Endometrial microvascular endothelial cells (primary cell): ENCODE results near the gene UBL4B. TPM values are rescaled to one million over a fixed set of nuclear protein-coding genes. Genes with fewer than 3 reads are reported as not detected.

ENCODE experiments used
- in situ Hi-C: cut with HindIII; loops from 2 replicates; pipeline ENCODE4 v1.10.0; 2017; ENCODE audit warnings: low sequenced_read_pairs, low pct_unique_long_range_greater_than_20kb; ENCODE audit errors: inconsistent ontology term
- total RNA-seq: library from RNA; depleted of rRNA; stranded (reverse); fragments of >200 nt; gene quantifications from one replicate; pipeline ENCODE4 v1.2.3, GENCODE V29; 2015; ENCODE audit errors: inconsistent ontology term

UBL4B gene
- total RNA-seq, 1 donor from 2014 or later, result not detected

- in situ Hi-C loops, result no loop called here
Measured at GRCh38 chr1:110083866-110084226, 28.4 kb upstream of the UBL4B start.

- in situ Hi-C loops, result no loop called here
Measured at GRCh38 chr1:110084227-110085078, 27.8 kb upstream of the UBL4B start.

- in situ Hi-C loops, result no loop called here
Measured at GRCh38 chr1:110085671-110086070, 26.6 kb upstream of the UBL4B start.

DNA sequence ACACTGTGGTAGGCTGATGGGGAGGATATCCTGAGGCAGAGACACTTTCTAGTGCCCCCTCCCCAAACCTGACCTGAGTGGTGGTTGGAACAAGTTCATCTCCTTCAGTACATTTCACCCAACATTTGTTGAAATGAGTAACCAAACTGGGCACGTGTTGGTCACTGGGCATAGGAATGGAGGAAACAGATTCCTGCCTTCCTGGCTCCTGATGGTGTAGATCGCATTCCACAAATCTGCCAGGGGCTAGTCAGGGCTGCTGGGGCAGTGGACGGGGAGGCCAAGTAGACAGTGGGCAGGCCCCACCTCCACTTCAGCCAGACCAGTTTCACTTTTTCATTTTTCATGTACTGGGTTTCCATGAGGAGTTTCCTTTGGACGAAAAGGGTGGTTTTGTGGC is 25.3 kb upstream of the UBL4B start:
- in situ Hi-C loops, result no loop called here

- in situ Hi-C loops, result no loop called here
Measured at GRCh38 chr1:110087812-110088738, 24.2 kb upstream of the UBL4B start.

DNA sequence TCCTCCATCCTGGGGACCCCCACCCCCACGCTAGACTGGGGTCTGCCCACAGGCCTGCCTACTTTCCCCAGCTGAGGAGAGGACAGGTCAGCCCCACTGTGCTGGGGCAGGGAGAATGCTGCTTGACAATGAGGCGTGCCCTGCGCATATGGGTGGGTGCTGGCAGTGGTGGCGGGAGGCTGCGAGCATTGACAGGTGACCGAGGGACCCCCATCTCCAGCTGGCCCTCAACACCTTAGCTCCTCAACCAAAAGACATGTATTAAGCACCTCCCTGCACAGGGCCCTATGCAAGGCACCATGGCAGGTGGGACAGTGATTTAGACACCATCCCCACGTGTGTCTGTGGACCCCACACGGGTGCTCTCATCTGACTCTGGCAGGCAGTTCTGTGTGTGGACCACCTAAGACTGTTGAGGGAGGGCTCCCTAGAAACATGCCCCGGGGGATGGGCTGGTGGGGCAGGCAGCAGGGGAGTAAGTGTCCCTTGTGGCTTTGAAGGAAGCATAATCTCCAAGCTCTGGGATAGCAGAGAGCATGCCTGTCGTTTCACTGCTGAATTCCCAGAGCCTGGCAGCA is 23.4 kb upstream of the UBL4B start:
- in situ Hi-C loops, result no loop called here

DNA sequence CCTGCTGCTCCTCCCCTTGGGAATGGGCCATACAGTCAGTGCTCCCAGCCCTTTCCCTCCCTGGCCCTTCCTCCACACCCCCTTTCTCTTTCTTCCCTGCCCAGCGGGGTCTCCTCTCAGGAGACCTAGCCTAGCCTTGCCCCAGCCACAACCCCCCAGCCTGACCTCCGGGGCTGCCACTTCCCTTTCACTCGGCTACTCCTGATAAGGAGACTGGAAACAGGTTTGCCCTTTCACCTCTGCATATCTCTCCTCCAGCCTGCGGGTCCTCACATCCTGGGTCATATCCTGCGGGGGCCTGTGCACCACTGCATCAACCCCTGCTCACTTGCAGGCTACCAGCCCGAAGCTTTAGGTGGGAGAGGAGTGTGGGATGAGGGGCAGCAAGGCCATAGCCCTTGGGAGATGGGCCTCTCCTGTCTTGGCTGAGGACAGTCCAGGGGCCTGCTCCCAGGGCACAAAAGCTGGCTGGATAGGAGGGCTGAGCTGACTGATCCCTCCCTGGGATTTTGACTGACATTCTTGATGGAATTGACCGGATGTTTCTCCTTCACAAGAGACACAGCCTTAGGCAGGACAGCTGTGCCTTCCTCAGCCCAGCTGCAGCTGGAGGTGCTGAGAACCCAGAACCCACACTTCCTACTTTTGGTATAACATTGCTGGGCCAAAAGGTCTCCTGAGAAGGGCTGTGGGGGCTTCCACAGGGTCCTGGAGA is 22.5 kb upstream of the UBL4B start:
- in situ Hi-C loops, result no loop called here

GRCh38 chr1:110091381-110091780 is 20.9 kb upstream of the UBL4B start:
- in situ Hi-C loops, result no loop called here

GRCh38 chr1:110091791-110092190 is 20.5 kb upstream of the UBL4B start:
- in situ Hi-C loops, result no loop called here

GRCh38 chr1:110092991-110093390 is 19.3 kb upstream of the UBL4B start:
- in situ Hi-C loops, result no loop called here

DNA sequence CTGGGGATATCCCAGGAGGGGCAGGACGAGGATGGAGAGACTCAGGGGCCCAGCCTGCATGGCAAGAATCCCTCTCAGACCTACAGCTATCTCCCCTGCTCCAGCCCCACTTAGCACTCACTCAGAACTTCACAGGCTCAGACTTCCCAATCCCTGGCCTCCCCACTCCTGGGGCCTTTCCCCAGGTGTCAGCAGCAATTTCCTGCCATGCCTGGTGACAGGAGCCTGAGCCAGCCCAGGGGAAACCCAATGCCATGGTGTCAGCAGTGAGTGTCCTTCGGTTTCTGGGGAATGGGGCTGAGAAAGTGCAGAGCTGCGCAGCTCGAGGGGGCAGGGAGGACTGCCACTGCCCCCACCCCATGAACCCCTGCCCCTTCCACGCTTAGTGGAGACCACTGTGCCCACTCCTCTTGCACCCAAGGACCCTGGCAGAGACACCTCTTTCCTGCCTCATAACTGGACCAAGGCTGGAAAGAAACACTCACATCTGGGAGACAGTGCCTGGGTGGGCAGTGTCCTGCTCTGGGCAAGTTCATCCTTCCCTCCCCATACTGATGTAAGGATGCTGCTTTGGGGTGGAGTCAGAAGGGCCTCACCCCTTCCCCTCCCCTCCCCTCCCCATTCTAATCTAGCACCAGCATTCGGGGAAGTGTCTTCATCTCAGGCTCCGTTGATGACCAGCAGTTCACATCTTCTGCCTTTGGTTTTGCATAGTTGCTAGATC is 17.1 kb upstream of the UBL4B start:
- in situ Hi-C loops, result no loop called here

GRCh38 chr1:110097507-110098221 is 14.6 kb upstream of the UBL4B start:
- in situ Hi-C loops, result no loop called here

DNA sequence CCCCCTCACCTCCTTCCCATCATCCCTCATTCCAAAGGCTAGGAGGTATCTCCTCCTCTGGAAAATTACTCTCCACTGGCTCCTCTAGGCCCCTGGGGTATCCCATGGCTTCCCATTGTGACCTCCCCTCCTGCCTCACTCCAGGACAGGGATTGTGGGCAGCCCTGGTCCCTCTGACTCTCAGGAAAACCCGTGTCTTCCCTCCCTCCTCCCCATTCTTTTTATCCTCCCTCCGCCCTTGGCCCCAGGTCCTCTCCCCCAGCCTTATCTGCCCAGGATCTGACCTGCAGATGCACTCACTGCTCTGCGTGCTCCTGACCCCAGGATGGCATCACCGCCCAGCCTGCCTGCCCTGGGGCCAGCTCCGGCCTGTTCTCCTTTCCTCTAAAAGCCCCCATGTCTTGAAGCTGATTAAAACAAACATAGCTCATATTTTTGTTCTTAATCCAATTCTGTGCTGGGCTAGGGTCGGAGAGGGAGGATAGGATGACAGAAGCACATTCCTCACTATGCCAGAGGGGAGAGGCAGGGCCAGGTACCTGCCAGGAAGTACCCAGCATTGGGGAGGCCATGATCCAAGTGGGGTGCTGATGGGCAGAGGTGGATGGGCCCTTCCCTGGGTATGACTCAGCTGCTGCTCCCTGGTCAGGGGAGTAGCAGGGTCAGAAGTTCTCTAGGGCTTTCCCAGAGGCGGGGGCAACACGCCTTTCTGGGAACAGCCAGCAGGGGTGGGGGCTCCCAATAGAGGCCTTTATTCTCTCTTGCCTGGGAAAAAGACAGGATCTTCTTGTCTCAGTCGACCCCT is 13.8 kb upstream of the UBL4B start:
- in situ Hi-C loops, result no loop called here

DNA sequence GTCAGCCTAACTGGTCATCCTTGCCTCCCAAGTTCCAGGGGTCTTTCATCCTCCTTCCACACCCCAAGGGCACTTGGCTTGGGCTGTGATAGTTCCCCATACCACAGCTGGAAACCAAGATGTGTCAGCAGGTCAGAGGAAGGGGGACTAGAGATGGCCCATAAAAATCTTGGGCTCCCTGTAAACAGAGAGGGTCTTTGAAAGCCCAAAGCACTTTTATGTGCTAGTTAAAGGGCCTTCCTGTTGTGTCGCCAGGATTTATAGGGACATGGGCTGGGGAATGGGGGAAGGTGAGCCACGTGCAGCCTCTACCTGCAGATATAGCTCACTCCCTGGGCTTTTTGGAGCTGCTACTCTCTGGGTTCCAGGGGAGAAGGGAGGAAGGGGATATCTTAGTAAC is 11.9 kb upstream of the UBL4B start:
- in situ Hi-C loops, result no loop called here

DNA sequence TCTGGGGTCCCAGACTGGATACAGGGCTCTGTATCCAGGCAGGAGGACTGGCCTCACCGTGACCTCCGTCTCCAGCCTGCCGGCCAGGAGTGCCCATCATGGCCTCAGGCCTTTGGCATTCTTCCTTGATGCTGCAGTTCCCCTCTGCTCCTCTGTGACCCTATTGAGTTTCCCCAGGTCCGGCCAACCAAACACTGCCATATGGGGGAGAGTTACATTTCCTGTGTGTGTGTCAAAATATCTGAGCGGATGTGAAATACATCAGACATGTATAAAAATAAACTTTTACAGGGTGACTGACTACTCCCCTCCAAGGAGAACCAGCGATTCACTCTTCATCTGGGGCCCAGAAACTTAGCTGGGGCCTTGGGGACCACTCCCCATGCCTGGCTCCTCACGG is 10.2 kb upstream of the UBL4B start:
- in situ Hi-C loops, result no loop called here

- in situ Hi-C loops, result no loop called here
Measured at GRCh38 chr1:110106013-110106941, 6.0 kb upstream of the UBL4B start.
